GM19025 (cell line): ENCODE measurements around the gene GFOD1.
"Not testable (repeated sequence)": the region's sequence is repeated elsewhere in the genome, so short reads cannot be mapped to it uniquely, and the experiment has no call there.

Experiments used
- ATAC-seq: cut with Tn5 transposase; IDR thresholded peaks from one replicate; pipeline ENCODE4 v1.9.1; 2021; ENCODE audit warnings: mild to moderate bottlenecking, low read depth, moderate library complexity; ENCODE audit not compliant: unreplicated experiment

GFOD1 gene

GRCh38 chr6:13388769-13389168, 98.6 kb downstream of the GFOD1 start:
- not testable (repeated sequence) for ATAC-seq

GRCh38 chr6:13384966-13385365, 102.4 kb downstream of the GFOD1 start:
- no peak for ATAC-seq

DNA sequence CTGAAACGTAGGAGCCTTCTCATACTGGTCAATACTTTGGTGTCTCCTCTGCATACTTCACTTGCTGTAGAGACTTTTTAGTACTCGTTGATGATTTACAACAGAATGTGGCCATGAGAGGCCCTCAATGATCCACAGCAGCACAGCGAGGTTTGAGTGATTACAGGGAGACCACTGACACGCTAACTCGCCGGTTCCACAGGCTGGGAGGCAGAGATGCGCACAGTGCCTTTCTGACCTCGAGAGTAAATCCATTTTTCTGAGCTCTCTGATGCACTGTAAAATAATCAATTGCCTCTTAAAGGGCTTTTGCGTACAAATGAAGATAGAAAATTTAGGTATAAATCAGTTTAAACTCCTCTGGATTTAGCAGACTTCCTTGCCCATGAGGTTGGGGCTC, 102.9 kb downstream of the GFOD1 start:
- no peak for ATAC-seq

GRCh38 chr6:13383328-13384163, 103.9 kb downstream of the GFOD1 start:
- ATAC-seq = peak; percentile 96

GRCh38 chr6:13380761-13381160, 106.6 kb downstream of the GFOD1 start:
- no peak for ATAC-seq

GRCh38 chr6:13378669-13379590, 108.5 kb downstream of the GFOD1 start:
- ATAC-seq = no peak

- ATAC-seq = no peak
Observed at GRCh38 chr6:13377054-13377758, 110.2 kb downstream of the GFOD1 start.

DNA sequence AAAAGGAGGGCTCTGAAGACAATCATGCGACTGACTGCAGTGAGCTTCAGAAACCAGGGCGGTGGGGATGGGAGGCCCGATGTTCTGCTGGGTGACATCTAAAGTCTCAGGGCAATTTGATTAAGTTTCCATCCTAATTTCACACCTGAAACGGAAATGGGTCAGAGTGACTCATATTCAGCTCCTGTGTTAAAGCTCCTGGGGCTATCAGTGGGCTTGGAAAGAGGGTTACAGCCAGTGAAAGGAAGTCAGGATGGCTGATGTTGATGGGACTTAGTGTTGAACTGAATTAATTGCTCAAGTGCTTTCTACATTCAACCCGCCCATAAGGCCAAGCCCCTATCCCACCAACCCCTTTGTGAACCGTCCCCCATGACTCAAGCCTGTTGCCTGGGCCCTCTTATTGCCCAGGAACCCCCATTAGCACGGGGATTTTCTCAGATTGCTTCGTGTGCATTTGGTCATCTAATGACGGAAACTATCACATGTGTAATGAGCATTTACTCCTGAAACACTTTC, 112.0 kb downstream of the GFOD1 start:
- ATAC-seq = peak; percentile 78

GRCh38 chr6:13373919-13374318, 113.5 kb downstream of the GFOD1 start:
- ATAC-seq = no peak

DNA sequence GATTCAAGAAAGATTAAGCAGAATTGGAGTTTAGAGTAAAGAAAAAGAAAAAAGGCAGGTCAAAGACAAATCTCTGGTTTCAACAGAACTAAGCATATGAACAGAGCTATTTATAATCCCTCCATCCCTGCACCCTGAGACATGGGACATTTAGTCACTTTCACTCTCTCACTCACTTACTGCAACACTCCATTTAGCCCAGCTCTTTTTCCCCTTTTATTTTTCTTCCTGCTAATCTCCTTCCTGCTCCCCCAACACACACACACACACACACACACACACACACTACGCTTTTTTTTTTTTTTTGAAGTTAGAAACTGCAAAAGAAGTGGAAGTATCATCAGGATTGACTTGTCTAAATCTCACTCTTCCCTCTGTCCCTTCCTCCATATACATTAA, 113.9 kb downstream of the GFOD1 start:
- no peak for ATAC-seq

GRCh38 chr6:13372688-13373487, 114.5 kb downstream of the GFOD1 start:
- ATAC-seq = no peak

- no peak for ATAC-seq
Observed at GRCh38 chr6:13372076-13372475, 115.3 kb downstream of the GFOD1 start.

DNA sequence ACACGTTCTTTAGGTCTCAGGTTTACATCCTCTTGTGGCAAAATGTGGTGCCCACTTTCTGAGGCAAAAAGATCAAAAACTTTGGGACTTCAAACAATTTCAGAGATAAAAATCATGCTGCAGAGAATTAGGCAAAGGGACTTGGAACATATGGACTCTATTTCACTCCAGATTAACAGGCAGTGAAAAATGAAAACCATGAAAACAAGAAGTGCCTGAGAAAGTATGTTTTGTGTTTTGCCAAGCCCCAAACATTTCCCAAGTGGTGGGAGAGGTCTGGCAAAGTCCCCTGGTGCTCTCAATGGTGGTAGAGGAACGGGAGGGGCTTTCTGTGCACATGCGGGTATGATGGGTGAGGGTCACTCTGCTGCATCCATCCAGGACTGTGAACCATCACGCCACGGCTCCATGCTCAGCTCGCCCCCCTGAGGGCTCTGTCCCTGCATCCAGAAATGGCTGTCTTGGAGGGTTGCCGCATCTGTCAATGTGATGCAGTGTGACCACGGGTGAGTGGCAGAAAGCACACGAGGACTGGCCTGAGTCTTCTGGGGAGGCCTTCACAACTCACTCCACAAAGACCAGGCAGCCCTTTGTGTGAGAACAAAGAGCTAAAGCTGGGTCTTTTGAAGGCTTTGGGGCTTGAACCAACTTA, 115.9 kb downstream of the GFOD1 start:
- no peak for ATAC-seq

DNA sequence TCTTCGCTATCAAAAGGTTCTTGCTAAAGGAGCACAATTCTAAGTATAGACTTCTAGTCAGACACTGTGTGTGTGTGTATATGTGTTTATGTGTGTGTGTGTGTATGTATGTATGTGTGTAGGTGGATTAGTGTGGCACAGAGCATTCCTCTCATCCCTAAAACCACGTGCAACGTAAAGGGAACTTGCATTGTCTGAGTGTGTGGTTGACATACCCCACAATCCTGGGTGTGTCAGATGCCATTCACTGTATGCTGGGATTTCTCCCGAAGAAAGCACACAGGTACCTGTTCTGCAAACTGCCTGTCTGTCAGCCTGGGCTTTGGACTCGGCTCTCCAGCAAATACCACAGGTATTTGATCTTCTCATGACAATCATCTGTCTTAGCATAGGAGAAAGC, 116.8 kb downstream of the GFOD1 start:
- no peak for ATAC-seq

GRCh38 chr6:13369591-13369990, 117.8 kb downstream of the GFOD1 start:
- ATAC-seq = no peak

- ATAC-seq = no peak
Observed at GRCh38 chr6:13368731-13369115, 118.7 kb downstream of the GFOD1 start.

- no peak for ATAC-seq
Observed at GRCh38 chr6:13368079-13368730, 119.2 kb downstream of the GFOD1 start.

DNA sequence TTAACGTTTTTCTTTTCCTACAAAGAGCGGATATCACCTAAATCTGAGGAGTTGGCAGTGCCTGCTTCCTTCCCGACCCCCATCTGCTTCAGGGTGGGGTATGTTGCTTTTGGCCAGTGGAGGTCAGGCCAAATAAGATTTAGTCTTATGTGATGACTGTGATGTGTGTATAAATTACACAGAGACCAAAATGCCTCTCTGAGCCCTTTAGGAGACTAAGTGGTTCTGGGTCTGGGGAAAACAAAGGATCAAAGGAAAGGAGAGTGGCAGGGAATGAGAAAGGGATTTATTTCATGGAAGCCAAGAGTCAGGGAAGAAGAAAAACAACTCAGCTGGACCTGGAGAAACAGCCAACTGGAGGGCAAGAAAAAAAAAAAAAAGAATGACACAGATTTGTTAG, 120.0 kb downstream of the GFOD1 start:
- ATAC-seq = no peak

DNA sequence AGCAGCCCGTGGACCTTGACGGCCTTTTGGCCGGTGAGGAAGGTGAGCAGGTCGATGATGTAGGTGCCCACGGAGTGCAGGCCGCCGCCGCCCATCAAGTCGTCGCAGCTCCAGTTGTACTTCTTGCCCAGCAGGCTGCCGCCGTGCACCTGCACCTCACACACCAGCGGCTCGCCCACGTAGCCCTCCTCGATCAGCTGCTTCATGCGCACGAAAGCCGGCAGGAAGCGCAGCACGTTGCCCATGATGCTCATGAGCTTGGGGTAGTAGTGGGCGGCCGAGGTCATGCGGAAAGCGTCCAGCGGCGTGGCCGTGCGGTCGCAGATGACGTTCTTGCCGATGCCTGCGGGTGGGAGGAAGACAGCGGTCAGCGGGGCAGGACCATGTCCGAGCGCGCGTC, 122.1 kb downstream of the GFOD1 start:
- no peak for ATAC-seq
